Activated T-helper 1 cell treated with anti-CD3 and anti-CD28 coated beads, Interleukin-12 subunit alpha, Interleukin-12 subunit beta, Interleukin-2, Interleukin-4 antibody, amounts not matched to agents 30 ng/mL and 10 ng/mL and 1 ng/mL, durations not matched to agents 14 hours and 24 hours and 36 hours (primary cell): ENCODE data around the gene PRSS1. TPM values are rescaled to one million over a fixed set of nuclear protein-coding genes. Genes with fewer than 3 reads are reported as not detected.
"Not testable (repeated sequence)": the region's sequence is repeated elsewhere in the genome, so short reads cannot be mapped to it uniquely, and the experiment has no call there.

Experiments used
- DNase-seq: peaks from one replicate; pipeline ENCODE4 v3.0.0; 2021; ENCODE audit warnings: low spot score
- H3K27ac Mint-ChIP-seq: one replicate; pipeline ENCODE4 v1.8.0; 2021; ENCODE audit warnings: mild to moderate bottlenecking, mixed read lengths
- H3K27me3 Mint-ChIP-seq: one replicate; pipeline ENCODE4 v1.8.0; 2022; ENCODE audit warnings: mild to moderate bottlenecking, moderate library complexity, mixed read lengths; ENCODE audit not compliant: insufficient read depth
- H3K36me3 Mint-ChIP-seq: one replicate; pipeline ENCODE4 v1.8.0; 2021; ENCODE audit warnings: low read depth, mixed read lengths
- H3K4me1 Mint-ChIP-seq: one replicate; pipeline ENCODE4 v1.8.0; 2021; ENCODE audit warnings: low read depth, mixed read lengths
- H3K4me3 Mint-ChIP-seq: one replicate; pipeline ENCODE4 v1.8.0; 2021; ENCODE audit warnings: mild to moderate bottlenecking, moderate library complexity, mixed read lengths
- H3K9me3 Mint-ChIP-seq: one replicate; pipeline ENCODE4 v1.8.0; 2021; ENCODE audit warnings: mixed read lengths
- intact Hi-C: fragments of 100-400 bp; cut with micrococcal nuclease; formaldehyde crosslinking; loops from one replicate; pipeline ENCODE4 v1.15.1; 2024
- total RNA-seq: library from RNA; stranded (reverse); gene quantifications from 2 replicates; pipeline ENCODE4 v1.2.3, GENCODE V29; 2022

PRSS1 gene
- total RNA-seq, 1 donor from 2014 or later: not detected

DNA sequence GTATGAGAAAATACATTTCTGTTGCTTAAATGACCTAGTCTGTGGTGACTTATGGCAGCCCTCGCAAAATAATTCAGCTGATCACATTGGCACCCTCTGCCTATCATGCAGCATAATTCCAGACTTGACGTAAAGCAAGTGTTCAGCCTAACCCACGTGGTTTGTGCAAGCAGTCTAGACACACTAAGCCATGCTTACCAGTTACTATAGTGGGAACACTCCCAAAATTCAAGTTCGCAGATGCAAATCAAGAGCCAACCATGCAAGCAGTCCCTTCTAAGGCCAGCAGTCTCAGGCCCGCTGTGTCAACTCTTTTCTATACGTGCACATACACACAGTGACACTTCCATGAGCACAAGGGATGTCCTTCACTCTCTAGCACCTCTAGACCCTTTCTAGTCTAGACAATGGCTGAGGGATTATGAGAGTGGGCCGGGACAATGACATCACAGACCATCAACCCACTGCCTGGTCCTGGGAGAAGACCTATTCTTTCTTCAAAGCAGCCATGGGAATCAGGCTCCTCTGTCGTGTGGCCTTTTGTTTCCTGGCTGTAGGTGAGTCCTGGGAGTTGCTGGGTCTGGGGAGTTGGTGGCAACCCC, 29.0 kb upstream of the PRSS1 start:
- intact Hi-C loops: no loop called here
- no peak for DNase-seq
- Mint-ChIP-seq H3K27me3 (no peaks in the 10 kb centered on the region), H3K9me3 (no peaks in the 10 kb centered on the region), H3K4me3 (peak overlapping the region; percentile 49), H3K4me1 (peaks cover 36% of the 10 kb centered on the region), H3K36me3 (peaks cover 2% of the 10 kb centered on the region), H3K27ac (no peak overlapping the region)

DNA sequence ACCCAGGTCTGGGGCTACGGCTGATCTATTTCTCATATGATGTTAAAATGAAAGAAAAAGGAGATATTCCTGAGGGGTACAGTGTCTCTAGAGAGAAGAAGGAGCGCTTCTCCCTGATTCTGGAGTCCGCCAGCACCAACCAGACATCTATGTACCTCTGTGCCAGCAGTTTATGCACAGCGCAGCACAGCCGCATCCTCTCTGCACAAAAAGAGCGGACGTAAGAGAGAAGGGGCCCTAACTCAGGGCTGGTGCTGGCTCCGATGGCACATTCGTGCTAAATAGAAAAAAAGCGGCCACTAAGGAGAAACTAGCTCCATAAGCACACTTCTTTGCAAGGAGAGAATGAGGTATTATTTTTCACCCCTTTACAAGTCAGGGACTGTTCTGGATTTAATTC, 28.3 kb upstream of the PRSS1 start:
- Mint-ChIP-seq H3K27ac (no peak overlapping the region), H3K27me3 (no peaks in the 10 kb centered on the region), H3K9me3 (no peaks in the 10 kb centered on the region), H3K36me3 (peaks cover 2% of the 10 kb centered on the region), H3K4me3 (peak overlapping the region; percentile 49), H3K4me1 (peaks cover 32% of the 10 kb centered on the region)
- DNase-seq: no peak
- intact Hi-C loops: no loop called here

DNA sequence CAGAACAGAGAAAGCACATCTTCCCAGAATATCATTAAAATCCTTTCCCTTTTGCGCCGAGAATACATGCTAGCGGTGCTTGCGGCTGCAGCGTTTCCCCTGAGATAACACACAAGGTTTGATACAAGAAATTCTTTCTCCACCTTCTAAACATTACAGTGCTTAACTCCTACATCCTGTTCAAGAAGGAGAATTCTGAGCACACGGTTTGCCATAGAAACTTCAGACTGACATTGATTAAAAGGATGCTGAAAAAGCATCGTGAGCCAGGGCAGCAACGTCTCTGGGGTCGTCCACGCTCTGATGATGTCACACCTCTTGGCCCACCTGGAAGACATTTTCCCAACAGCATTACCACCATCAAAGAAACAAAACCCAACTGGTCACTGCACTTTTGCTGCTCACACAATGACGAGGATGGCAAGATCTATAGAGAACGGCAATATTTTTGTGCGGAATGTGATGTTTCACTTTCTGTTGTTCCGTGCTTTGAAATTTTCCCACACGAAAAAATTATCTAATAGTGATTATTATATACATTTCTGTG, 27.0 kb upstream of the PRSS1 start:
- DNase-seq: no peak
- no peaks in the 10 kb centered on the region for H3K9me3 Mint-ChIP-seq
- peaks cover 20% of the 10 kb centered on the region for H3K4me1 Mint-ChIP-seq
- peaks cover 2% of the 10 kb centered on the region for H3K36me3 Mint-ChIP-seq
- intact Hi-C loops: no loop called here
- peak overlapping the region; percentile 52 for H3K27ac Mint-ChIP-seq
- H3K4me3 Mint-ChIP-seq: peak overlapping the region; percentile 67
- no peaks in the 10 kb centered on the region for H3K27me3 Mint-ChIP-seq

DNA sequence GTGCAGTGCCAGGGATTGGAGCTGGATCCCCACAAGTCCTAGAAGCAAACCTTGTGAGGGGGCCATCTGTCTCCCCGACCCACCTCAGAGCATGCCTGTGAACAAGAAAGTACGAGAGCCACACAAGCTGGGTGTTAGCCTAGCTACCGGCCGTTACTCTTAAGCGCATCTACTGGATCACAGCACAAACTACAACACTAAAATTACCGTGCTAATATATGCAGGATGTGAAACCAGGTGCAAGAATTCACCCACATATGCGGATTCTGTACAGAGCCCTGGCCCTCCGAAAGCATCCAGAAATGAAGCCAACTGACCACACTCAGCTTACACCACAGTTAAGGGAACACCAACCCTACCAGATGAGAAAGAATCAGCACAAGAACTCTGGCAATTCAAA, 16.0 kb upstream of the PRSS1 start:
- no peak overlapping the region for H3K27ac Mint-ChIP-seq
- no peaks in the 10 kb centered on the region for H3K36me3 Mint-ChIP-seq
- intact Hi-C loops: no loop called here
- no peak for DNase-seq
- H3K4me1 Mint-ChIP-seq: no peaks in the 10 kb centered on the region
- no peaks in the 10 kb centered on the region for H3K9me3 Mint-ChIP-seq
- H3K27me3 Mint-ChIP-seq: peaks cover 6% of the 10 kb centered on the region
- peak overlapping the region; percentile 26 for H3K4me3 Mint-ChIP-seq

DNA sequence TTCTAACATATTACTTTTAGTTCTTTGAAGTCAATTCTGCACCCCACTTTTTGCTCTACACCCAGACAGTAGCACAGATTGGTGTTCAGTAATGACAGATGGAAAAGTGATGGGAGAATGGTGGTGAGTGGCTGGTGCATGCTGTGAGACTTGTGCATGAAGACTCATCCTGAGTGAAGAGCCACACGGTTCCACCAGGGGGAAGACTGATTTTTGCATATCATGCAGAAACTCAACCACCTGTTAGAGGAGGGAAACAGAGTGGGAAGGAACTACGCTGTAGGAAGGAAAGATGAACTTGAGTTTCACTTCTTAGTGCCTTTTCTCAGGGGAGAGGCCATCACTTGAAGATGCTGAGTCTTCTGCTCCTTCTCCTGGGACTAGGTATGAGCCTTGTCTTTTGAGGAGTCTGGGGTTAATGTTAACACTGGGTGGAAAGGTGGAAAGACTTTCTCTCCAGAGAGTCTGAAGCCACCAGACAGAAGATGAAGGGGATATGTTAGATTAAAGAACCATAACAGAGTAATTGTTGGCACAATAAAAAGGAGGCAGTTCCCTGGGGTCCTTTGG, 9.3 kb upstream of the PRSS1 start:
- H3K27me3 Mint-ChIP-seq: peaks cover 2% of the 10 kb centered on the region
- peak overlapping the region; percentile 65 for H3K4me3 Mint-ChIP-seq
- no peaks in the 10 kb centered on the region for H3K36me3 Mint-ChIP-seq
- no peak for DNase-seq
- intact Hi-C loops: no loop called here
- H3K27ac Mint-ChIP-seq: peak overlapping the region; percentile 52
- H3K4me1 Mint-ChIP-seq: peaks cover 9% of the 10 kb centered on the region
- H3K9me3 Mint-ChIP-seq: no peaks in the 10 kb centered on the region

DNA sequence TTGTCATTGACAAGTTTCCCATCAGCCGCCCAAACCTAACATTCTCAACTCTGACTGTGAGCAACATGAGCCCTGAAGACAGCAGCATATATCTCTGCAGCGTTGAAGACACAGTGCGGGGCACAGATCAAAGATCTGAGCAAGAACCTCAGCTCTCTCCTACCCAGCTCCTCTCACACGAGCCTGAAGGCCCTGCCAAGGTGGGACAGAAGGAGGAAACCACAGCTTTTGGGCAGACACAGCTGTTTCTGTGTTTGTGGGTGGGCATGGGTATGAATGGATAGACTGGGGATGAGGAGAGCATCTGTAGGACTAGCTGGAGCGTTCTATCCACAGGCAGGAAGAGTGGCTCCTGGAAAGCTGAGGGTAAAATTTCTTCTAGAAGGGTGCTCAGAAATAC, 8.5 kb upstream of the PRSS1 start:
- H3K36me3 Mint-ChIP-seq: no peaks in the 10 kb centered on the region
- H3K4me3 Mint-ChIP-seq: no peak overlapping the region
- H3K9me3 Mint-ChIP-seq: no peaks in the 10 kb centered on the region
- peak overlapping the region; percentile 18 for H3K27ac Mint-ChIP-seq
- intact Hi-C loops: no loop called here
- peaks cover 9% of the 10 kb centered on the region for H3K4me1 Mint-ChIP-seq
- DNase-seq: no peak
- H3K27me3 Mint-ChIP-seq: peaks cover under 1% of the 10 kb centered on the region

DNA sequence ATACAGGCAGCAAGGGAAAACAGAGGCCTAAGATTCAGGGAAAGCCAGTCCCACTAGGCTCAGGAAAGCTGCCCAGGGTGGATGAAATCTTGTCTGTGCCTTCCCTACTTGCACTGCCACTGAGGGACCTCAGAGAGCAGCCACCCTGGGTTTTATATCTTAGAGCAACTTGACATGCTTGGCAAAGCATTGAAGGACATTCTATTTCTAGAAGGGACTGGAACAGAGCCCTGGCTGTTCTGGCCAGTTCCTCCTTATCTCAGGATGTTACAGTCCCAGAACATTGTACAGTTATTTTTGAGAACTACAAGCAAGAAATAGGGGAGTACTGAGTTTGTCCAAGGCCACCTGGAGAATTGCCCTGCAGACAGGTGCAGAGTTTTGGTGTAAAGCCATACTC, 7.3 kb upstream of the PRSS1 start:
- H3K27me3 Mint-ChIP-seq, H3K36me3 Mint-ChIP-seq, H3K27ac Mint-ChIP-seq, intact Hi-C loops, H3K9me3 Mint-ChIP-seq, DNase-seq, H3K4me1 Mint-ChIP-seq, H3K4me3 Mint-ChIP-seq: not testable (repeated sequence)

DNA sequence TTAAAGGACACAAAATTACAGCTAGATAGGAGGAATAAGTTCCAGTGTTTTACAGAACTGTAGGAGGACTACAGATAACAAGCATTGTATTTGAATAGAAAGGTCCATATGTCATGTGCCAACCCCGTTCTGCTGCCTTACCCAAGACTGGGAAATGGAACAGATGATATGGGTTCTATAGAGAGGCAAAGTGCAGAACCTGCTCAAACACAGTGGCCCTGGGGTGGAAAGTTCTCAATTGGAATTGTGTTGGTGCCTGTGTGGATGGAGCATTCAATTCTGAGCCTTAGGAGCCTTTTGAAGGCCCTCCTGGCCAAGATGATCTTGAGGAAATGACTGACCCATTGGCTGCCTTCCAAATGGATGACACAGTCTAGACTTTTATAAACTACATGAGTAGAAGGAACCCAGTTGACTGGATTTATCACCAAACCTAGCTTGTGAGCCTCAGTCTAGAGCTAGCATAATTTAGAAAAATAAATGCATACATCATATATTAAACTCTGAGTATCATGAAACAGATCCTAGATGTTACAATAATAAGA, 4.1 kb upstream of the PRSS1 start:
- no peak overlapping the region for H3K4me3 Mint-ChIP-seq
- no peak overlapping the region for H3K27ac Mint-ChIP-seq
- intact Hi-C loops: no loop called here
- H3K27me3 Mint-ChIP-seq: no peaks in the 10 kb centered on the region
- no peaks in the 10 kb centered on the region for H3K36me3 Mint-ChIP-seq
- H3K9me3 Mint-ChIP-seq: no peaks in the 10 kb centered on the region
- DNase-seq: no peak
- H3K4me1 Mint-ChIP-seq: peaks cover under 1% of the 10 kb centered on the region

DNA sequence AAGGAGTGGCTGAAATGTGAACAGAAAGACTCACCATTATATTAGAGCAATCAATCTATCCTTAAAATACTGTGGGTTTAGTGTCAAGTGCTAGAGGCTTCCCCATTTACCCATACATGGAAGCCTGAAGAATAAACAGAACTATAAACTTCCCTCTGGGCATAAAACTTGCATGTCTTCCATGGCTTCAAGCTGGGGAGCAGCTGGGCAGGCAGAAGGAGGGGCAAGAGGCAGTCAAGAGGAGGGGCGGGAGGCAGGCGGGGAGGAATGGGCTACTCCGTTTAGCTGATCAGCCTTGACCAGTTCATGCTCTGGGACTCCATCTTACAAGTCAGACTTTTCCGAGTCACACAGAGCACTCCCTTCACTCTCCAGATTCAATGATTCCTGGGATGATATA, 3.5 kb upstream of the PRSS1 start:
- no peaks in the 10 kb centered on the region for H3K36me3 Mint-ChIP-seq
- no peaks in the 10 kb centered on the region for H3K4me1 Mint-ChIP-seq
- no peak for DNase-seq
- H3K4me3 Mint-ChIP-seq: no peak overlapping the region
- no peak overlapping the region for H3K27ac Mint-ChIP-seq
- no peaks in the 10 kb centered on the region for H3K9me3 Mint-ChIP-seq
- intact Hi-C loops: no loop called here
- H3K27me3 Mint-ChIP-seq: no peaks in the 10 kb centered on the region

DNA sequence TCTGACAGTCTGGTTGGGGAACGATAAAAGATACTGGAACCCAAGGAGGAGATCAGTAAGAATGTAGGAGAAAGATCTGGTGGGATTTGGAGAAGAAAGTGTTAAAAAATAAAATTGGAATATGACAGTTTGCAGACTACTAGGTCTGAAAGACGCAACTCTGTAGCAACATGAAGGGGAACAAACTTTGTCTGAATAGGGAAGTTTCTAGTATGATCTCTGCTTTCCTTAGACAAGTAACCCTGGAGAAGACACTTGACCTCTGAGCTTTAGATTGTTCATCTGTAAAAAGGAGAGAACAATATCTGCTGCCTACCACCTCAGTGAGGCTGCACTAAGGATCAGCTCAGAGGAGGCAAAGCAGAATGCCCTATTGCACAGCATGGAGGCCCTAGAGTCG, 3.0 kb upstream of the PRSS1 start:
- Mint-ChIP-seq H3K36me3 (no peaks in the 10 kb centered on the region), H3K27me3 (no peaks in the 10 kb centered on the region), H3K9me3 (no peaks in the 10 kb centered on the region), H3K27ac (no peak overlapping the region), H3K4me3 (no peak overlapping the region), H3K4me1 (no peaks in the 10 kb centered on the region)
- no peak for DNase-seq
- intact Hi-C loops: no loop called here

DNA sequence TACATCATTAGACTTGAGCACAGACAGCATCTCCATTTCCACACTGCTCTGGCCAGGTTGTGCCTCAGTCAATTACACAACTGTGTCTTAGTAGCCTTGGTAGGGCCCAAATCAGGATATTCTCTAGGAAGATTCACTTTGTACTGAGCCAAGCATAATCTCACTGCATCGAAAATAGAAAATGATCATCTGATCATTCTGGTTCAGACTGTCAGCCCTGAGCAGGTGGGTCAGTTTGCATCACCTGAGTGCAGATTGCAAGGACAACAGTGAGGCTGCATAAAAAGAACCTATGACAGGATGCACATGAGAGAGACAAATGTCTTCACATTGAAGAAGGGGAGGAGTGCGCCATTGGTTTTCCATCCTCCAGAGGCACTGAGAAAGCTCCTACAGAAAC, 862 bp upstream of the PRSS1 start:
- H3K9me3 Mint-ChIP-seq, H3K4me1 Mint-ChIP-seq, intact Hi-C loops, H3K27me3 Mint-ChIP-seq, H3K36me3 Mint-ChIP-seq, DNase-seq, H3K4me3 Mint-ChIP-seq, H3K27ac Mint-ChIP-seq: not testable (repeated sequence)

DNA sequence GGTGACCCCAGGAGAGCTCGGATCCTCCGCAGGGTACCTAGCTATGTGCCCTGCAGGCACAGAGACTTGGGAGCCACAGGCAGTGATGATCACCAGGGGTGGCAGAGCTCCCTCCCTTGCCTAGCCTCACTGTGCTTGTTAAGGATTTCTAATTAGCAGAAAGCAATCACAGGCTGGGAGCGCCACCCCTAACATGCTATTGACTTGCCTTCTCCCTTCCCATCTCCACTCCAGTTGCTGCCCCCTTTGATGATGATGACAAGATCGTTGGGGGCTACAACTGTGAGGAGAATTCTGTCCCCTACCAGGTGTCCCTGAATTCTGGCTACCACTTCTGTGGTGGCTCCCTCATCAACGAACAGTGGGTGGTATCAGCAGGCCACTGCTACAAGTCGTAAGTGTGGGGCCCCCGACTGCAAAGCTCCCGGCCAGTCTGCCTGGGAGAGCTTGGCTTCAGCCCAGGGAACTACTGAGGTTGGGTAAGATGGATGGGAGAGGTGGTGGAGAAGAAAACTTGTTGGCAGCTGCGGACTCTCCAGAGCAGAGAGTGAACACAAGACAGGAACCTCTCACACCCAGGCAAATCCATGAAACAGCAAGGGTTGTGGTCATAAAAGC, 1.2 kb downstream of the PRSS1 start:
- Mint-ChIP-seq H3K4me3 (no peak overlapping the region), H3K9me3 (no peaks in the 10 kb centered on the region), H3K27ac (no peak overlapping the region), H3K27me3 (no peaks in the 10 kb centered on the region), H3K4me1 (no peaks in the 10 kb centered on the region), H3K36me3 (no peaks in the 10 kb centered on the region)
- intact Hi-C loops: no loop called here
- DNase-seq: no peak

DNA sequence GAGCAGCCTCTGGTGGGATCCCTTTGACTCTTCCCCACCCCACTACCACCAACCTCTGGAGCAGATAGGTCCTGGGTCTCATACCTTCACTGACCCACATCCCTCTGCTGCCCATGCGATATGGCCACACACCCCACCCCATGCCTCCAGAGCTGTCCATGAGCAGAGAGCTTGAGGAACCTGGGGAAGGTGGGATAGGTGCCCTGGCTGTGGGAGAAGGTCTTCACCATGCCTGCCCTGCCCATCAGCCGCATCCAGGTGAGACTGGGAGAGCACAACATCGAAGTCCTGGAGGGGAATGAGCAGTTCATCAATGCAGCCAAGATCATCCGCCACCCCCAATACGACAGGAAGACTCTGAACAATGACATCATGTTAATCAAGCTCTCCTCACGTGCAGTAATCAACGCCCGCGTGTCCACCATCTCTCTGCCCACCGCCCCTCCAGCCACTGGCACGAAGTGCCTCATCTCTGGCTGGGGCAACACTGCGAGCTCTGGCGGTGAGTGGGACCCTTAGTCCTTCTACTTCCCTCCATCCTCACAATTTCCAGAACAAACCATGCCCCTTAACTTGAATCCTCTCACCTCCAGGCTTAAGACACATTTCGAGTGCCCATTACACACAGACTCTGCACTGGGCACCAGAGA, 2.4 kb downstream of the PRSS1 start:
- H3K4me3 Mint-ChIP-seq, DNase-seq, H3K27ac Mint-ChIP-seq, H3K4me1 Mint-ChIP-seq, H3K36me3 Mint-ChIP-seq, H3K27me3 Mint-ChIP-seq, H3K9me3 Mint-ChIP-seq, intact Hi-C loops: not testable (repeated sequence)
